Skeletal muscle satellite cell (primary cell): Measurements from ENCODE around the gene CBLN1. TPM values are rescaled to one million over a fixed set of nuclear protein-coding genes. Genes with fewer than 3 reads are reported as not detected.

Source experiments
- H3K27me3 ChIP-seq: 2 replicates; pipeline ENCODE4 v1.7.0; 2013; ENCODE audit warnings: low read length; ENCODE audit not compliant: control insufficient read depth, insufficient read depth
- H3K36me3 ChIP-seq: 2 replicates; pipeline ENCODE4 v1.7.0; 2013; ENCODE audit warnings: mild to moderate bottlenecking, control low read depth, low read length; ENCODE audit not compliant: insufficient read depth
- H3K4me1 ChIP-seq: 2 replicates; pipeline ENCODE4 v1.7.0; 2013; ENCODE audit warnings: low read length; ENCODE audit not compliant: control insufficient read depth, insufficient read depth
- H3K4me2 ChIP-seq: 2 replicates; pipeline ENCODE4 v1.7.0; 2013; ENCODE audit warnings: mild to moderate bottlenecking, low read length
- H3K4me3 ChIP-seq: 2 replicates; pipeline ENCODE4 v1.7.0; 2013; ENCODE audit warnings: low read length
- H3K9ac ChIP-seq: 2 replicates; pipeline ENCODE4 v1.7.0; 2013; ENCODE audit warnings: mild to moderate bottlenecking, low read depth, low read length, moderate library complexity
- H3K9me3 ChIP-seq: replicated peaks from 2 replicates; pipeline ENCODE4 v1.7.0; 2013; ENCODE audit warnings: mild to moderate bottlenecking, control low read depth, low read length
- total RNA-seq: library from RNA; depleted of rRNA; stranded (reverse); fragments of >200 nt; gene quantifications from 2 replicates; pipeline ENCODE4 v1.2.3, GENCODE V29; 2012; rRNA removed

The CBLN1 gene
- not detected in 2 replicates for total RNA-seq

- H3K9ac ChIP-seq, result no peak within 1 kb of the TSS
- no peaks in the 10 kb centered on the region for H3K36me3 ChIP-seq
- H3K4me3 ChIP-seq, result peak within 1 kb of the TSS; percentile 34
- H3K4me2 ChIP-seq, result peak within 1 kb of the TSS; percentile 29
- H3K27me3 ChIP-seq, result peaks cover 69% of the 10 kb centered on the region
- H3K9me3 ChIP-seq, result no peaks in the 10 kb centered on the region
- no peaks in the 10 kb centered on the region for H3K4me1 ChIP-seq
Observed at GRCh38 chr16:49281480-49281842, at the start of gene CBLN1. Gene CBLN1 (minus strand): TSS chr16:49281838. CDS start chr16:49281465, 373 bp downstream.

GRCh38 chr16:49330562-49331201 lies 49.0 kb upstream of the CBLN1 start:
- Histone ChIP-seq H3K36me3 (no peaks in the 10 kb centered on the region), H3K4me2 (no peak overlapping the region), H3K4me1 (no peaks in the 10 kb centered on the region), H3K27me3 (no peaks in the 10 kb centered on the region), H3K4me3 (no peak overlapping the region), H3K9ac (no peak overlapping the region), H3K9me3 (no peaks in the 10 kb centered on the region)

- Histone ChIP-seq H3K36me3 (no peaks in the 10 kb centered on the region), H3K9me3 (no peaks in the 10 kb centered on the region), H3K4me2 (no peak overlapping the region), H3K4me1 (no peaks in the 10 kb centered on the region), H3K9ac (no peak overlapping the region), H3K4me3 (no peak overlapping the region), H3K27me3 (no peaks in the 10 kb centered on the region)
Observed at GRCh38 chr16:49328325-49328724, 46.7 kb upstream of the CBLN1 start.

- Histone ChIP-seq H3K4me3 (no peak overlapping the region), H3K27me3 (no peaks in the 10 kb centered on the region), H3K4me1 (no peaks in the 10 kb centered on the region), H3K36me3 (no peaks in the 10 kb centered on the region), H3K9me3 (no peaks in the 10 kb centered on the region), H3K4me2 (no peak overlapping the region), H3K9ac (no peak overlapping the region)
Observed at GRCh38 chr16:49327466-49327865, 45.8 kb upstream of the CBLN1 start.

GRCh38 chr16:49324703-49325102 lies 43.1 kb upstream of the CBLN1 start:
- H3K9ac ChIP-seq, result no peak overlapping the region
- H3K4me1 ChIP-seq, result no peaks in the 10 kb centered on the region
- H3K36me3 ChIP-seq, result no peaks in the 10 kb centered on the region
- no peaks in the 10 kb centered on the region for H3K27me3 ChIP-seq
- no peaks in the 10 kb centered on the region for H3K9me3 ChIP-seq
- no peak overlapping the region for H3K4me3 ChIP-seq
- no peak overlapping the region for H3K4me2 ChIP-seq

- H3K36me3 ChIP-seq, result no peaks in the 10 kb centered on the region
- H3K9me3 ChIP-seq, result no peaks in the 10 kb centered on the region
- no peak overlapping the region for H3K9ac ChIP-seq
- no peak overlapping the region for H3K4me3 ChIP-seq
- H3K4me2 ChIP-seq, result no peak overlapping the region
- no peaks in the 10 kb centered on the region for H3K27me3 ChIP-seq
- no peaks in the 10 kb centered on the region for H3K4me1 ChIP-seq
Observed at GRCh38 chr16:49315602-49316001, 34.0 kb upstream of the CBLN1 start.

DNA sequence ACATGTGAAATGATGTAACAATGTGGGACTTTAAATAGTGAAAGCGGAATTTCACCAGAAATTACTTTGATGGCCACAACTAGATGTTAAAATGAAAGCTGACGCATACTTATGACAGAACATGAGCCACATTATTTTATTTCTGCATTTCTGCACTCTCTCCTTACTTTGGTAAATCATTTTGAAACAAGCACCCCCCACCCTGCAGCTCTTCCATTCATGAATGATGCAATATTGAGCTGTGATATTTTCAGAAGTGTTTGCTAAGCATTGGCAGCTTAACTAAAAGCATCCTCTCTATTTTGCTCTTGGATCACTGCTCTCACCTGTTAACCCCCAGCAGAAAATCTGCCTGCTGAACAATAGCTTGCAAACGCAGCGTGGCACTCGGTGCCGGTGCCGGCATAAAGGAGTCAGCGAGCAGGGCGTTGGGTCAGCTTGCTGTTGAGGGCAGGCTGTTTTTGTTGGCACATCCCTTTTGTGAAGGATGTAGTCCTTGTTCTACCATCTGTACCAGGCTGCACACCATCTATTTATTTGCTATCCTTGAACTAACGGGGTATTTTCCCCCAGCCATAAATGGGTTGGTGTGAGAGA lies 30.8 kb upstream of the CBLN1 start:
- no peaks in the 10 kb centered on the region for H3K4me1 ChIP-seq
- no peaks in the 10 kb centered on the region for H3K27me3 ChIP-seq
- no peak overlapping the region for H3K9ac ChIP-seq
- H3K9me3 ChIP-seq, result no peaks in the 10 kb centered on the region
- H3K4me3 ChIP-seq, result no peak overlapping the region
- no peaks in the 10 kb centered on the region for H3K36me3 ChIP-seq
- no peak overlapping the region for H3K4me2 ChIP-seq

- H3K9me3 ChIP-seq, result no peaks in the 10 kb centered on the region
- no peaks in the 10 kb centered on the region for H3K4me1 ChIP-seq
- H3K27me3 ChIP-seq, result no peaks in the 10 kb centered on the region
- no peak overlapping the region for H3K9ac ChIP-seq
- no peak overlapping the region for H3K4me2 ChIP-seq
- H3K4me3 ChIP-seq, result no peak overlapping the region
- H3K36me3 ChIP-seq, result no peaks in the 10 kb centered on the region
Observed at GRCh38 chr16:49311823-49312222, 30.2 kb upstream of the CBLN1 start.

- Histone ChIP-seq H3K9me3 (no peaks in the 10 kb centered on the region), H3K9ac (no peak overlapping the region), H3K36me3 (no peaks in the 10 kb centered on the region), H3K4me1 (no peaks in the 10 kb centered on the region), H3K4me2 (no peak overlapping the region), H3K27me3 (no peaks in the 10 kb centered on the region), H3K4me3 (no peak overlapping the region)
Observed at GRCh38 chr16:49307176-49307575, 25.5 kb upstream of the CBLN1 start.

- no peaks in the 10 kb centered on the region for H3K9me3 ChIP-seq
- no peak overlapping the region for H3K9ac ChIP-seq
- no peak overlapping the region for H3K4me3 ChIP-seq
- H3K4me1 ChIP-seq, result no peaks in the 10 kb centered on the region
- H3K27me3 ChIP-seq, result no peaks in the 10 kb centered on the region
- H3K4me2 ChIP-seq, result no peak overlapping the region
- H3K36me3 ChIP-seq, result no peaks in the 10 kb centered on the region
Observed at GRCh38 chr16:49305406-49305805, 23.8 kb upstream of the CBLN1 start.

DNA sequence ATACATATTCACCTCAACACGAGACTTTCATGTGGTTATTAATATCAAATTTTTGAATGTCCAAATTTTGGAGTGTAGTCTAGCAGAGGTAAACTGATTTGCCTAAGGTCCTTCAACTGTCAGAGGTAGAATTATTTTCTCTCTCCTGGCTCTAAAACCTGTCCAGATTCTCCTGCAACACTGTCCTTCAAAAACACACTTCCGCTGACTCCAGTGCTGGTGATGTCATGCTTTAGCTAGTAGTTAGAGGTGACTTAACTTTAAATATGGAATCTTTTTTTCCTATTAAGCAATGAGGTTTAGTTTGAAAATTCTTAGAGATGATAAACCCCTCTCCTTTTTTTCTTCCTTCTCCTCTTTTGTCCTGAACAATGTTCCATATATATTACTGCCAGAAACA lies 10.8 kb upstream of the CBLN1 start:
- Histone ChIP-seq H3K4me2 (no peak overlapping the region), H3K36me3 (no peaks in the 10 kb centered on the region), H3K9ac (no peak overlapping the region), H3K4me3 (no peak overlapping the region), H3K4me1 (no peaks in the 10 kb centered on the region), H3K27me3 (no peaks in the 10 kb centered on the region), H3K9me3 (no peaks in the 10 kb centered on the region)

DNA sequence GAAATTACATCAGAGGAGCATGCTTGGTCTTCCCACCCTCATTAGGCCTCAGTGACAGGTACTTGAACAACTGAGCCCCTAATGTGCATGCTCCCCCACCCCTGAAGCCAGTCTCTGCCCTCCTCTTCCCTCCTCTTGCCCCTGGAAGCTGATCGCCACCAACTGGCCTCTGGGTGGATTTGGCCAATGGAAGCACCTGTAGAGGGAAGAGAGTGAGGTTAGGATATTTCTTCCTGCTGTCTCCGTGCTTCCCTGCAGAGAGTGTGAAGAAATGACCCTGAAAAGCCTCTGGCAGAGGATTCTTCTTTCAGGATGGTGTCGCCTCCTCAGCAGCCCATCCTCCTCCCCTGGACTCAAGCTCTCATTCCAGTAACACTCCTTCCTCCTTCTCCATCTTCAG lies 5.9 kb upstream of the CBLN1 start:
- Histone ChIP-seq H3K36me3 (no peaks in the 10 kb centered on the region), H3K27me3 (peaks cover 20% of the 10 kb centered on the region), H3K4me3 (no peak overlapping the region), H3K9me3 (no peaks in the 10 kb centered on the region), H3K4me2 (no peak overlapping the region), H3K4me1 (no peaks in the 10 kb centered on the region), H3K9ac (no peak overlapping the region)
